NCI-H524 (cell line): ENCODE measurements around the gene SLC12A1.

Experiments
- DNase-seq, 2 experiments: peaks; one replicate each; lab custom pipeline; 2025; lab: John Stamatoyannopoulos, UW

Gene SLC12A1

DNA sequence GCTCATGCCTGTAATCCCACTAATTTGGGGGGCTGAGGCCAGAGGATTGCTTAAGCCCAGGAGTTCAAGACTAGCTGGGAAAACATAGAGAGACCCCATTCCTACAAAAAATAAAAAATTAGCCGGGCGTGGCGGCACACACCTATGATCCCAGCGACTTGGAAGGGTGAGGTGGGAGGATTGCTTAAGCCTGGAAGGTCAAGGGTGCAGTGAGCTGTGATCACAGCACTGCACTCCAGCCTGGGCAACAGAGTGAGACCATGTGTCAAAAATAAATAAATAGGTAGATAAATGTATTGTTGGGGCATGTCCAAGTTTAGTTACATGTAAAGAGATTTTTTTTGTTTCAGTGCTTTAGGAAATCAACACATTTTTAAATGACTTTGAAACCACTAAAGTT, 36.4 kb downstream of the SLC12A1 start:
- DNase-seq: no peak

- DNase-seq: no peak
Observed at GRCh38 chr15:48244921-48245320, 38.8 kb downstream of the SLC12A1 start.

- no peak for DNase-seq
Observed at GRCh38 chr15:48248414-48248813, 42.3 kb downstream of the SLC12A1 start.

DNA sequence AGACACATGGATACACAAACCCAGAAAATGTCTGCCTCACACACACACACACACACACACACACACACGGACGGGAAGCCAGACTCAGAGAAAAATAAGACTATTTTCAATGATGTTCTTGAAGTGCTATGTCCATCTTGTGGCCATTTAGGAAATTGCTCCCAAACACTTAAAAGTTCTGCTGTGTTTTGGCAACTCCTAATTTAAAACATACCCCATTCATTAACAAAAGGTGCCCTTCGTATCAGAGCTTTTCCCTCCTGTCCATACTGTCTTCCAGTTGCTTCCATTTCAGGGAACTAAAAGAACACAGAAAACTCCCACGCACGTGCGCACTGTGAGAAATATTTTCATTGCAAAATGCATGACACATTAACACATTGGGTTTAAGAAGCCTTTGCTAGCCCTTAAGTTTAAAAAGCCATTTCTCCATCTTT, 44.6 kb downstream of the SLC12A1 start:
- DNase-seq: peak; percentile 53 to 76

- no peak for DNase-seq
Observed at GRCh38 chr15:48253172-48253571, 47.1 kb downstream of the SLC12A1 start.

- DNase-seq: no peak
Observed at GRCh38 chr15:48265135-48265534, 59.0 kb downstream of the SLC12A1 start.

- DNase-seq: peak in 1 of 2 experiments; percentile 67
Observed at GRCh38 chr15:48266024-48266689, 60.1 kb downstream of the SLC12A1 start.

GRCh38 chr15:48267766-48268165, 61.7 kb downstream of the SLC12A1 start:
- peak; percentile 38 to 88 for DNase-seq

DNA sequence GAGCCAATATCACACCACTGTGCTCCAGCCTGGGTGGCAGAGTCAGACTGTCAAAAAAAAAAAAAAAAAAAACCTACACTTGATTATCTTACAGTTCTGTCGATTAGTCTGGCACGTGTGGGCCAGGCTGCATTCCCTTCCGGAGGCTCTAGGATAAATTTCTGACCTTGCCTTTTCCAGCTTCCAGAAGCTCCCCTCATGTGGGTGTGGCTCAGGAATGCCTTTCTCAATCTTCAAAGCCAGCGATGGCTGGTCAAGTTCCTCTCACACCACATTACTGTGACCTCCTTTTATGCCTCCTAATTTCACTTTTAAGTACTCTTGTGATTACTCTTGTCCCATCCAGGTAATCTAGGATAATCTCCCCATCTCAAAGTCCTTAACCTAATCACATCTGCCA, 66.9 kb downstream of the SLC12A1 start:
- peak; percentile 21 to 75 for DNase-seq

DNA sequence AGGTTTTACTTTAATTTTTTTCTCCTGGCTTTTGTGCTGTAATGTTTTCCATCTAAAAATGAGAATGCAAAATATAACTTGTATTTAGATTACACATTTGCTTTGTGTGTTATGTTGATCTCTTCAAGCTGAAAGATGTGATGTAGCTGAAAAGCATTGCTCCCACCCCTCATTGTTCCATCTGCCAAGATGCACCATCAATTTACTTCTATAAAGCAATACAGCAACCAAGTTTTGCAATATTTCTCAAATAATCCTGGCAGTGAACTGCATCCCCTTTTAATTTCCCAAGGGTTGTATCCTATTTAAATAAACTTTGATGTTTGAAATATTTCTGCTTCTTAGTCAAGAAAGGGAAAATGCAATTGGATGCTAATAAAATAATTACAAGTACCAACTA, 72.6 kb downstream of the SLC12A1 start:
- DNase-seq: no peak

GRCh38 chr15:48279608-48280007, 73.5 kb downstream of the SLC12A1 start:
- DNase-seq: peak; percentile 65 to 90

DNA sequence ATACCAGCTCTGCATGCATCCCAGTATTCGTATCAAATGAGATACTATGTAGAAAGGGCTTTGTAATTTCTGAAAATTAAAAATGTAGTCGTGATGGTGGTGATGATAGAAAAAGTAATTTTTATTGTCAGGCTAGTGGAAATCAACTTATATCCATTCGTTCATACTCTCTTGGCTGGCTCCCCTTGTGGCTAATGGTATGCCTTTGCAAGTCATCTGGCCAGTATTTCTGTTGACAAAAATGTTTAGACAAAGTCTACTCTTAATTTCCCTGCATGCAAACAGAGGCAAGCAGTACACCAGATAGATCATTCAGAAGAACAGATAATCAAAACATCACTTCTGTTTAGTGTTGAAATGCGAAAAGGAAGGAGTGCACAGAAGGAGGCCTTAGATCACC, 75.6 kb downstream of the SLC12A1 start:
- no peak for DNase-seq

- no peak for DNase-seq
Observed at GRCh38 chr15:48282216-48282615, 76.1 kb downstream of the SLC12A1 start.

DNA sequence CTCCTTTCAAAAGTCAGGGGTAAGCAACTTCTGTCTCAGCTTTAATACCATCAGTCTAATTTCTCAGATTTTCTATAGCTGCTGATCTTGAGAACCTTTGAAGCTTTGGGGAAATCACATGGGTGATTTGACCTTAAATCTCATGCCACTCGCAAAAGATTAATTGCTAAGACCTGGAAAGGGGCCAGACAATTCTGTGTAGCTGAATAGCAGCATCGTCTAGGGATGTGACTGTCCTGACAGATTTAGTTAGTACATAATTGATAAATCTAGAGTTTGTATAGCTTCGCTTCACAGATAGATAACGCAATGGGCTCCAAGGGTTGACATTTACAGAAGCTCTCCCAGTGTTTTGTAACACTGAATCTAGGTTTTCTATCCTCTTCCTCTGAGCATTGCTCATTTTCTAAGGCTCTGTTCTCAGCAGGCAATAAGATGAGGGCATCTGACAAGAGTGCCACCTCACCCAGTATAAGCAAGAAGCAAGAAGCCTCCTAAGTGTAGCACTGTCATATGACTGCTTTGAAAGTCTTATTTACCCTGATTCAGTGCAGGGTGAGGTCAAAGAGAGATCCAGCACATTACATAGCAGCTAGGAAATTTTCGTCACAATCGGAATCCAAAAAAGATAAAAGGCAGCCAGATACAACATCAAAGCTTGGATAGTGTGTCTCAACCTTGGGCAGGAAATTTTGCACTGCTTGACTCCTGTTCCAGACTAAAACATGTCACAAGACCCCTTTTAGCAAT, 77.5 kb downstream of the SLC12A1 start:
- DNase-seq: peak; percentile 63 to 86

GRCh38 chr15:48285329-48286214, 79.5 kb downstream of the SLC12A1 start:
- DNase-seq: peak; percentile 67 to 84

DNA sequence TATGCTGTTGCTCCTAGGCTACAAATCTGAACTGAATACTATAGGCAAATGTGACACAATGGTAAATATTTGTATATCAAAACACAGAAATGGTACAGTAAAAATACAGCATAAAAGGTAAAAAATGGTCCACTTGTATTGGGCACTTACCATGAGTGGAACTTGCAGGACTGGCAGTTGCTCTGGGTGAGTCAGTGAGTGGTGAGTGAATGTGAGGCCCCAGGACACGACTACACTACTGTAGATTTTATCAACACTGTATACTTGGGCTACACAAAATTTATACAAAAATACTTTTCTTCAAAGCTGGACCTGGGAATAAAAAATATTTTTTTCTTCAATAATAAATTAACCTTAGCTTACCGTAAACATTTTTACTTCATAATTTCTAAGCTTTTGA, 83.5 kb downstream of the SLC12A1 start:
- no peak for DNase-seq

- DNase-seq: no peak
Observed at GRCh38 chr15:48292458-48292857, 86.4 kb downstream of the SLC12A1 start.

- no peak for DNase-seq
Observed at GRCh38 chr15:48297668-48298067, 91.6 kb downstream of the SLC12A1 start.

DNA sequence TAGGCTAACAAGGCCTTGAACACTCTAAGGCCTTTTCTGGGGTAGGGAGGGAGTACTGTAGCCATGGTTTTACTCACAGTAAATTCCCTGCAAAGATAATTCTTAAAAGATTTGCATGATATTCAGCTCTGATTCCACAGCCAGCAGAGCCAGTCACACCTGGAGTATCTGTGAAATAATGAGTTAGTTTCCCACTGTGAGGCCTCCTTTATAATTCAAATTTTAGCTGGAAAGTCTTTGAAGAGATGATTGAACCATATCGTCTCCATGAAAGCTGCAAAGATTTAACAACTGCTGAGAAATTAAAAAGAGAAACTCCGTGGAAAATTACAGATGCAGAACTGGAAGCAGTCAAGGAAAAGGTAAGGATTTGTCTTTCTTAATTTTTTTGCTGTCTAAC, 92.8 kb downstream of the SLC12A1 start:
- no peak for DNase-seq

DNA sequence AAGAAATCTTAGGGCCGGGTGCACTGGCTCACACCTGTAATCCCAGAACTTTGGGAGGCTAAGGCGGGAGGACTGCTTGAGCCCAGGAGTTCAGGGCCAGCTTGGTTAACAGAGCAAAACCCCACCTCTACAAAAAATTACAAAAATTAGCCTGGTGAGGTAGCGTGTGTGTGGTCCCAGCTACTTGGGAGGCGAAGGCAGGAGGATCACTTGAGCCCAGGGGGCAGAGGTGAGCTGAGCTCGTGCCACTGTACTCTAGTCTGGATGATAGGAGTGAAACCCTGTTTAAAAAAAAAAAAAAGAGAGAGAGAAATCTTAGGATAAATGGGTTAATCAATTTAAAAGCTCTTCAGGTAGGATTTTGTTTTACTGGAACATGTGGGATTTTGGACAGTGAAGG, 93.9 kb downstream of the SLC12A1 start:
- no peak for DNase-seq

DNA sequence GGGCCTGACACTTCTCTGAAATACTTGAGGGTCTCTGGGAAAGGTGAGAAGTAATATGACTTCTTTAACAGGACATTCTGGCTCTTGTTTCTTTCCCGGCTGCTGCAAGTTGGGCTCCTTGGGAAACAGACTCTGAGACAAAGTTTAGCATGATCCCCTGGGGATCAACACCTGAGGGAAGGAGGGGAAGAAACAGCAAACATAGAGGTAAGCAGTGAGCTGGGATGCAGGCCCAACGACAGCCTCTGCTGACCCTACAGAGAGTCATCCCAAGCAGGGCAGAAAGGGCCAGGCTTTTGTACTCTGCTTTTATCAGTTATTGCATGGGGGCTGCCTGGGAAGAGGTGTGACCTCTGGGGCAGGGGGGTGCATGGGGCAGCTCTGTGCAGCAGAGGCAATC, 98.3 kb downstream of the SLC12A1 start:
- no peak for DNase-seq

DNA sequence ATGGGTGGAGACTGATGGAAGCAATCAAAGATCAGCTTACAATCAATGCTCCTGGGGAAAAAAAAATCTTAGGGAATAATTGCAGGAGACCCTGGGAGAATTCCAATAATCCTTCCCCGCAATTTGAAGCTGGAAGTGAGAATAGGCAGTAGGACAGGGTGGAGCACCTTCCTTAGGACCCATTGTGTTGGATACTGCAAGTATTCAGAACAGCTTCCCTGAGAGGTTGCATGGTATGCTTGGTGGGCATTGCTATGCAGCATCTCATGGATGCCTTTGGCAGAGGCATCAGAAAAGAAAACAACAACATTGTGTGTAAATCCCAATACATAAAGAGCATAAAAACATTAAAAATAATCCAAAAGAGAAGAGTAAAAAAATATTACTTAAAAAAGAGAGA, 100.5 kb downstream of the SLC12A1 start:
- DNase-seq: no peak

DNA sequence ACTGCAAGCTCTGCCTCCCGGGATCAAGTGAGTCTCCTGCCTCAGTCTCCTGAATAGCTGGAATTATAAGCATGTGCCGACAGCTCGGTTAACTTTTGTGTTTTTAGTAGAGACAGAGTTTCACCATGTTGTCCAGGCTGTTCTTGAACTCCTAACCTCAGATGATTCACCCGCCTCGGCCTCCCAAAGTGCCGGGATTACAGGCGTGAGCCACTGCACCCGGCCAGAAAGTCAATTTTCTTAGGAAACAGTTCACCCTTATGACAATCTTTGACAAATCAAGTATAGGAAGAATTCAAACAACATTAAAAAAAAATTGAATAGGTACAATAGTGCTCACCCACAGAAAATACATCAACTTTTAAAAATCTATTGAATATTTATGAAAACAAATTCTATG, 101.5 kb downstream of the SLC12A1 start:
- DNase-seq: no peak
